Prostate gland (tissue), 1 donor: ENCODE results near the gene BAIAP3.

Experiments used
- POLR2A ChIP-seq: fragments of 450-650 bp; IDR thresholded peaks from one replicate; pipeline ENCODE4 v1.6.1; 2016; ENCODE audit warnings: antibody characterized with exemption, mild to moderate bottlenecking
- POLR2AphosphoS5 ChIP-seq: sonication (generic); formaldehyde crosslinking; IDR thresholded peaks from one replicate; pipeline ENCODE4 v1.6.1; 2017; ENCODE audit warnings: antibody characterized with exemption

- TF ChIP-seq POLR2A = no peak
- TF ChIP-seq POLR2AphosphoS5 = no peak
Observed at GRCh38 chr16:1377406-1378010, 44.1 kb downstream of the BAIAP3 start.
